NOMO-1 treated with dmso at 0.1 percent for 144 hours (cell line): ENCODE results near the gene MOB3C.

ENCODE experiments used
- DNase-seq: peaks from one replicate; lab custom pipeline; 2025; ENCODE audit not compliant: unreplicated experiment; lab: John Stamatoyannopoulos, UW

The MOB3C gene

DNA sequence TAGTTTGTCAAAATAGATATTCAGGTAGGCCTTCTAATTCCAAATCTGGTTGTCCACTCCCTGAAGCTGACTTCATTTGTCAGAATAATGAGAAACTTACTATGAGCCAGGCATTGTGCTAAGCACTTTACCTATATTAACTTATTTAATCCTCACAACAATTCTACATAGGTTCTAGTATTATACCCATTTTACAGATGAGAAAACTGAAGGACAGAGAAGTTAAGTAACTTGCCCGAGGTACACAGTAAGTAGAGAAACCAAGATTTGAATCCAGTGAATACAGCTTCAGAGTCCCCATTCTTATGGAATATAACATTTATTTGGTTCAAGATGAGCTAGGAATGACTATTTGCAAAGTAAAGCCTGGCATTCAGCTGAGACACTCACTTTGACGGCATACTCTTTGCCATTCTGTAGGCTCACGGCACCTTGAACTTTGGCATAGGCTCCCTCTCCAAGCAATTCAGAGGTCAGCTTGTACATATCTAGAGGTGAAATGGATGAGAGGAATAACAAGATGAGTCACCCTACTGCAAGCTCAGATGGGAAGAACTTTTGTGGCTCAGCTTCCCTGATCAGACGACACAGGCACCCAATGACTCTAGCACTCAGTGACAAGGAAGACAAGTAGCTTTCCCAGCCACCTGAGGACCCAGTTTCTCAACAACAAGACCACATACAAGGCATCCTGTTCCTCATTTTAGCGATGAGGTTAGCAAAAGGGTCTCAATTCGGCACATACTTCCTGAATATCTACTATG, 36.3 kb downstream of the MOB3C start:
- DNase-seq, result peak; percentile 66

- no peak for DNase-seq
These were observed 38.9 kb downstream of the MOB3C start for GRCh38 chr1:46577671-46578070.

DNA sequence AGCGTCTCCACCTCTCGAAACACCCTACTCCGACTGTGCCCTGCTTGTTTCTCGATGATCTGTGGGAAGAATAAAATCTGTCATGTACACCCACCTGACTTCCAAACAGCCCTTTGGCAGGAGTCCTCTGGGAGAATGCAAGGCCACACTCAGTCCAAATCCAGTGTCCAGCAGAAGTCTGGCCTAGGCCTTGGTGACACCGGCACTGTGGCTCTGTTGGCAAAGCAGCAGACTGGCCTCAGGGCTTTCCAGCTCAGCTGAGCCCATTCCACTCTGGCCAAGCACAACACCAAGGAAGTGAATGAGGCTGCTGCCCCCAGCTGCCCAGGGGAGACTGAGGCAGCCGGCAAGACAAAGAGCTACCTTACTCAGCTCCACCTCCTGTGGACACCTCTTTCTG, 40.0 kb downstream of the MOB3C start:
- no peak for DNase-seq

DNA sequence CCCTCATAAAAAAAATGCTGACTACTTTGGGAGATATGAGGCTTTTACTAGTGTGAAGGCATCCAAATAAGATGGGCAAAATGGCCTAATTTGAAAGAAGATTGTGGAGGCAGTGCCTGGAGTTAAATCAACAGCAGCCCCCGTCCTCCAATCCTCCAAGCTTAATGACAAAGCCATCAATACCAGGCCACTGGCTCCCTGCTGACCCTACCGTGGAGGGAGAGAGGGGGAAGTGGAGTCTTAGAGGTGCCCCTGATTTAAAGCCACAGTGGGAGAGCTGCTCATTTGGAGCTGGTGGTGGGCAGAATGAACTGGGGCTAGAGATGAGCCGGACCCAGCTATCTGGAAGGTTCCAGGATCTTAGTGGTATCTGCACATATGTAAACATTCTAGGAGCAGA, 40.8 kb downstream of the MOB3C start:
- no peak for DNase-seq

GRCh38 chr1:46575300-46575699, 41.3 kb downstream of the MOB3C start:
- DNase-seq, result no peak

GRCh38 chr1:46571691-46572225, 44.9 kb downstream of the MOB3C start:
- no peak for DNase-seq

DNA sequence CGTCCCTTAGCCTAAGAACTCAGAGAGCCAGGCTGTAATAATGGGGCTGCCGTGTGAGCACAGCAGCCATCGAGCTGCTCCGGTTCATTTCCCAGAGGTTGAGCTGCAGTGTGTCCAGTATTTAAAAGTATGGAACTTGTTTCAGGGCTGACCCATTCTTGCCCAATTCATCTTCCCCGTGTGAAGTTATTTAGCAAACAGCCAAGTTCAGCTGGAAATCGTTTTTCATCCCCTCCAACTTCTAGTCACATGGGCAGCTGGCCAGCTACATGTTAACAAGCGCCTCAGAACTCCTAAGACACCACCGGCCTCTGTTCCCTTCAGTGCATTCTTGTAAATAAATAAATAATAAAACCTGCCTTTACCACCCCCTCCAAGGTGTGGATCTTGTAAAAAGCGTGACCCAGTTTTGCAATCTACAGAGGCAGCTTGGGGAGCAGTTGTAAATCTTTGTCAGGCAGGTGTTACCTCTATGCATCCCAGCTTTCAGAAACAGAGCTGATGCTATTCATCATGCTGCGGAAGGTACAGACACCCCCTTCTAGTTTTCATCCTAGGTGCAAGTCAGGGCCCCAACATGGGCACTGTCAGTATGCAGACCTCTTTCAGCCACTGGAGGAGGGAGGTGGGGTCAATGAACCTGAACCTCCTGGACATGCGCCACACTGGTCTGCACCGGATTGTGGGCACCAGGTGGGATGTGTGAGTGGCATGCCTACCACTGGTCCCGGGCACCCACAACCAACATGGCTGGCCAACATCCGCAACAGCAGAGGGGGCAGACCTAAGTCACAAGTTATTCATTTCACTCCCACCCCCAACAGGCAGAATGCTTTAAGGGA, 46.5 kb downstream of the MOB3C start:
- DNase-seq, result no peak

- DNase-seq, result no peak
These were observed 47.5 kb downstream of the MOB3C start for GRCh38 chr1:46569116-46569515.

- no peak for DNase-seq
These were observed 48.1 kb downstream of the MOB3C start for GRCh38 chr1:46568461-46568891.

DNA sequence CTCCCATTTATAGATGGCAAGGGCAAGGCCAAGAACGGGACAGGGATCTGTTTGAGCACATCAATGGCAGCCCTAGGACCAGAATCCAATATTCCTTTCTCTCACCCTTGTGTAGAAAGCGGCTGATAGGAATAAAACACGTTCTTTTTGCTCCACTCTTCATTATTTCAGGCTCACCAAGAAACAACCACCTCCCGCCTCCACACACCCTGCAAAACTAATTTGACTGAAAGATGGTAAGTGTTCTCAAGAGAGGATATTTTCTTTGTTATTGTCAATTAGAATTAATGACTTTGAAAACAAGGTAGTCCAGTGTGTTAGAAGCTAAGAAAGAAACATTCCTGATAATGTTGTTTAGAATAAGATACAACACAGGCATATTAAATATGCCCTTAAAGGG, 53.3 kb downstream of the MOB3C start:
- no peak for DNase-seq

DNA sequence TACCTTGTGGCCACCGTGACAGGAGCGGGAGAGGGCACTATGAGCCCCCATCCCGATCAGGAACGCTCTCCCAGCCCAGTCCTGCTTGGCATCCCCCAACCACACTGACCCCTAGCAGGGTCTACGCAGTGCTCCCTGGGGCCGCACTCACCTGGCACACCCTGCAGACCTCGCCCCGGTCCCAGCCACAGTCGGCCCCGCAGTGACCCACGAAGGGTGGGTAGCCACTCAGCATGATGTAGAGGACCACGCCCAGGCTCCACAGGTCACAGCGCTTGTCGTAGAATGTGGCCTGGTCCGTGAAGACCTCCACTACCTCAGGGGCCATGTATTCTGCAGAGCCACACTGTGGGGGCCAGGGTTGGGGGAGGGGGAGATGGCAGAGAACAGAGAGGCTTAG, 54.1 kb downstream of the MOB3C start:
- no peak for DNase-seq

- no peak for DNase-seq
These were observed 57.6 kb downstream of the MOB3C start for GRCh38 chr1:46558966-46559365.

- DNase-seq, result no peak
These were observed 58.3 kb downstream of the MOB3C start for GRCh38 chr1:46558141-46558963.
